ENCODE results near the gene AXIN1. TPM values are rescaled to one million over a fixed set of nuclear protein-coding genes. Genes with fewer than 3 reads are reported as not detected.

AXIN1 gene
- total RNA-seq, 1 experiment from 2014 or later, result 53.3 TPM

GRCh38 chr16:359871-360697 lies 7.6 kb upstream of the AXIN1 start:
- Histone ChIP-seq H3K36me3 (ENCODE audit: control insufficient read depth, insufficient read depth, low read length) (no peaks in the 10 kb centered on the region), H3K27ac (ENCODE audit: low read length) (no peak overlapping the region), H3K4me3 (ENCODE audit: low read depth in 2 of 2, low read length in 2 of 2) (no peak overlapping the region), H3K9me3 (ENCODE audit: control insufficient read depth, insufficient read depth, low read depth, low read length) (no peaks in the 10 kb centered on the region), H3K27me3 (ENCODE audit: control insufficient read depth, insufficient read depth, low read length) (no peaks in the 10 kb centered on the region), H3K4me1 (ENCODE audit: control insufficient read depth, insufficient read depth, low read length) (peaks cover 9% of the 10 kb centered on the region)
- POLR2A ChIA-PET, result no interaction called here
- intact Hi-C loops (cut with micrococcal nuclease; ENCODE audit: unreplicated experiment), result no loop called here
- DNase-seq (ENCODE audit: low read depth, low spot score) (no peak), ATAC-seq (no peak)
- CTCF ChIA-PET, result no interaction called here
- TF ChIP-seq, protein P1, sequence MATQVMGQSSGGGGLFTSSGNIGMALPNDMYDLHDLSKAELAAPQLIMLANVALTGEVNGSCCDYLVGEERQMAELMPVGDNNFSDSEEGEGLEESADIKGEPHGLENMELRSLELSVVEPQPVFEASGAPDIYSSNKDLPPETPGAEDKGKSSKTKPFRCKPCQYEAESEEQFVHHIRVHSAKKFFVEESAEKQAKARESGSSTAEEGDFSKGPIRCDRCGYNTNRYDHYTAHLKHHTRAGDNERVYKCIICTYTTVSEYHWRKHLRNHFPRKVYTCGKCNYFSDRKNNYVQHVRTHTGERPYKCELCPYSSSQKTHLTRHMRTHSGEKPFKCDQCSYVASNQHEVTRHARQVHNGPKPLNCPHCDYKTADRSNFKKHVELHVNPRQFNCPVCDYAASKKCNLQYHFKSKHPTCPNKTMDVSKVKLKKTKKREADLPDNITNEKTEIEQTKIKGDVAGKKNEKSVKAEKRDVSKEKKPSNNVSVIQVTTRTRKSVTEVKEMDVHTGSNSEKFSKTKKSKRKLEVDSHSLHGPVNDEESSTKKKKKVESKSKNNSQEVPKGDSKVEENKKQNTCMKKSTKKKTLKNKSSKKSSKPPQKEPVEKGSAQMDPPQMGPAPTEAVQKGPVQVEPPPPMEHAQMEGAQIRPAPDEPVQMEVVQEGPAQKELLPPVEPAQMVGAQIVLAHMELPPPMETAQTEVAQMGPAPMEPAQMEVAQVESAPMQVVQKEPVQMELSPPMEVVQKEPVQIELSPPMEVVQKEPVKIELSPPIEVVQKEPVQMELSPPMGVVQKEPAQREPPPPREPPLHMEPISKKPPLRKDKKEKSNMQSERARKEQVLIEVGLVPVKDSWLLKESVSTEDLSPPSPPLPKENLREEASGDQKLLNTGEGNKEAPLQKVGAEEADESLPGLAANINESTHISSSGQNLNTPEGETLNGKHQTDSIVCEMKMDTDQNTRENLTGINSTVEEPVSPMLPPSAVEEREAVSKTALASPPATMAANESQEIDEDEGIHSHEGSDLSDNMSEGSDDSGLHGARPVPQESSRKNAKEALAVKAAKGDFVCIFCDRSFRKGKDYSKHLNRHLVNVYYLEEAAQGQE (IDR thresholded peaks at IDR 0.05; ENCODE audit: insufficient read depth in 1 of 2, low read depth in 2 of 2, low read length in 1 of 2), result no peak
- no peak for TF ChIP-seq SIN3A (IDR thresholded peaks at IDR 0.05; ENCODE audit: borderline replicate concordance, insufficient read depth, low read depth, low read length)
- TF ChIP-seq TCF7L2 (IDR thresholded peaks at IDR 0.05; ENCODE audit: low read depth, low read length), result no peak
- TF ChIP-seq CTCF (IDR thresholded peaks at IDR 0.05), result no peak
- TF ChIP-seq POLR2AphosphoS5 (IDR thresholded peaks at IDR 0.05; ENCODE audit: low read depth, low read length), result no peak
- in situ Hi-C loops (cut with HindIII; ENCODE audit: low pct_unique_long_range_greater_than_20kb, low sequenced_read_pairs), result no loop called here
- no TSS peak for BruUV-seq (replicated peaks)

DNA sequence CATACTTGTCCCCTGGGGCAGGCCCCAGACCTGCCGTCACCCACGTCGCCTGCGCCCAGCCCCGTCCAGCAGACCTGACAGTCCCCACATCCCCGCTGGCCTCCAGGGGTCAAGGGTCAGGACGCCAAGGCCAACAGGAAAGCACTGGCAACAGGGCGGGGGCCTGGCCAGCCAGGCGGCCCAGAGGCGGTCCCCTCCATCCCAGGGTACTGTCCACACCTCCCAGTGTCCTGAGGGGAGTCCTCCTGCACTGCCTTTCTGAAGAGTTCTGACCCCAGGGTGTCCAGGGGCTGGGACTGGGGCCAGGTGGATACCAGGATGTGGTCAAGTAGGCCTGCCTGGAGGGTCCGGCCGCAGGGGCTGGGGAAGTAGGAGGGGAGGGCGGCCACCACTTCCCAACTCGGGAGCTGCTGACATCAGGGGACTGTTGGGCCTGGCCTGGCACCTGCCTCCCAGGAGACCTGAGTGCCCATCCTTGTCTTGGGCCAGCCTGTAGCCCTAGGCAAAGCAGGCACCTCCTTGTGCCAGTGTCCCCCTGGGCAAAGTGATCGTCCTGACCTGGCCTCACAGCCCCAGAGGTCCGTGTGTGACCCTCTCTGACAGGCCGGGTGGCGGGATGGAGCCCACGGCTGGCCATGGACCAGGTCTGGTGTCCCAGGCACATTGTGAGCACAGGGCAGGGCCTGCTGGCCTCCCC lies 6.7 kb upstream of the AXIN1 start:
- BruUV-seq (replicated peaks), result no TSS peak
- no peaks in the 10 kb centered on the region for H3K9me3 ChIP-seq (ENCODE audit: control insufficient read depth, insufficient read depth, low read depth, low read length)
- TF ChIP-seq CTCF (IDR thresholded peaks at IDR 0.05) (no peak), POLR2AphosphoS5 (IDR thresholded peaks at IDR 0.05; ENCODE audit: low read depth, low read length) (no peak), SIN3A (IDR thresholded peaks at IDR 0.05; ENCODE audit: borderline replicate concordance, insufficient read depth, low read depth, low read length) (no peak)
- TF ChIP-seq, protein P1 (IDR thresholded peaks at IDR 0.05; ENCODE audit: insufficient read depth in 1 of 2, low read depth in 2 of 2, low read length in 1 of 2), result no peak
- H3K27me3 ChIP-seq (ENCODE audit: control insufficient read depth, insufficient read depth, low read length), result no peaks in the 10 kb centered on the region
- peaks cover 6% of the 10 kb centered on the region for H3K4me1 ChIP-seq (ENCODE audit: control insufficient read depth, insufficient read depth, low read length)
- no peaks in the 10 kb centered on the region for H3K36me3 ChIP-seq (ENCODE audit: control insufficient read depth, insufficient read depth, low read length)
- POLR2A ChIA-PET, result no interaction called here
- DNase-seq (ENCODE audit: low read depth, low spot score), result no peak
- intact Hi-C loops (cut with micrococcal nuclease; ENCODE audit: unreplicated experiment) (no loop called here), in situ Hi-C loops (cut with HindIII; ENCODE audit: low pct_unique_long_range_greater_than_20kb, low sequenced_read_pairs) (no loop called here)
- H3K27ac ChIP-seq (ENCODE audit: low read length), result no peak overlapping the region
- H3K4me3 ChIP-seq (ENCODE audit: low read depth in 2 of 2, low read length in 2 of 2), result no peak overlapping the region
- no peak for ATAC-seq
- CTCF ChIA-PET, result no interaction called here
